GM15510 (cell line): ENCODE results near the gene GUCY1A1.
A peak's percentile ranks its signal among the peaks of the same experiment; 100 is the strongest.

ENCODE experiments used
- POLR2A ChIP-seq: IDR thresholded peaks from 3 replicates; pipeline ENCODE4 v1.6.1; 2011; ENCODE audit warnings: borderline replicate concordance; ENCODE audit not compliant: insufficient read length; ENCODE audit errors: extremely low read depth

The GUCY1A1 gene

DNA sequence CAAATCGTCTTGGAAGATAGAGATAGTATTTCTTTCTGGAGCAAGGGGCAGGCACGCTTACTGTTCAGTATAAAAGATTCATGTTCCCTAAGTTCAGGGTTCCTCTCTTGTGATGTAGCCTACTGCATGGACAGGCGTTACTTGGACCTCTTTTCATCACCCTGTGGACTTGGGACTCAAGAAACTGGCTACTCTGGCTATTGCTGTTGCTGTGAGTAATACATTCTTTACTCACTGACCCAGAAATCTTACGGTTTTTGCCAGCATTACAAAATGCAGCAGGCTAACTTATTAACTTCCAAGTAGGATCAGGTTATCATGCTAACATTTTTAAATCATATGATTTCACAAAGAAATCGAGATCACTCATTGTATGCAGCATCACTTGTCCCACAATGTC lies 79.3 kb downstream of the GUCY1A1 start:
- no peak for TF ChIP-seq POLR2A

DNA sequence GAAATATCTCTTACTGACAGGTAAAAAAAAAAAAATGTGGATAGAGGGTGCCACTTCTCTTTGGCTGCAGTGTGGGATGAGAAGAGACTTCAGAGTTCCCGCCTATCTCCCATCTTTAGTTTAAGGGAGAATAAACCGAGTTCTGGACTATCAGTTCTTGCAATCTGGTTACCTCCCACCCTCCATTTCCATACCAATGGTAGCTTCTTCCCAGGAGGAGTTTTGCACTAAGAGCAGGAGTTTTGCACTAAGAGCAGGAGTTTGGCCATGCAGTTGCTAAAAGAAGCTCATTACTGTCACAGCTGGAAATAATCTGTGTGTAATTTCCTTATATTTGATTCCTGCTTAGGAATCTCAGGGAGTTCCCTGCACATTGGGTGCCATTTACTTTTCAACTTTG lies 81.4 kb downstream of the GUCY1A1 start:
- no peak for TF ChIP-seq POLR2A

DNA sequence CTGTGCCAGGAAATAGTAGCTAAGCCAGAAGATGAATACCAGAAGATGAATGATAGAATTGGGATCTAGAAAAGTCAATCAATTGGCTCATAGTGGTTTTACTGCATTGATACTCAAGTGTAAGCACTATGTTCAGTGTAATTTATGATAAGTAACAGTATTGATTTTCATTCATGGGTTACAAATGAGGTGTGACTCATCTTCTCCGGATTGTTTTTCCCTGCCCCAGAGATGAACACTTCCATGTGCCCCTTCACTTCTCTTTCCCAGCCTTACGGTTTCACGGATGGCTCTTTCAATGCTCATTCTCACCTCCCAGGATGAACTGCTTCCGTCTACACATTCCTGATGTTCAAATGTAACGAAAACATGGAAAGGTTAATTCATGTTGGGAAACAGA lies 82.4 kb downstream of the GUCY1A1 start:
- TF ChIP-seq POLR2A: no peak

DNA sequence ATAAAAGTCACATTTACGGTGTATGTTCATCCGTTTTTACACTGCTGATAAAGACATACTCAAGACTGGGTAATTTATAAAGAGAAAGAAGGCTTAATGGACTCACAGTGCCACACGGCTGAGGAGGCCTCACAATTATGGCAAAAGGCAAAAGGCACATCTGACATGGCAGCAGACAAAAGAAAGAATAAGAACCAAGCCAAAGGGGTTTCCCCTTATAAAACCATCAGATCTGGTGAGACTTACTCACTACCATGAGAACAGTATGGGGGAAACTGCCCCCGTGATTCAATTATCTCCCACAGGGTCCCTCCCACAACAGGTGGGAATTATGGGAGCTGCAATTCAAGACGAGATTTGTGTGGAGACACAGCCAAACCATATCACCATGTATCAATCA lies 84.9 kb downstream of the GUCY1A1 start:
- no peak for TF ChIP-seq POLR2A

DNA sequence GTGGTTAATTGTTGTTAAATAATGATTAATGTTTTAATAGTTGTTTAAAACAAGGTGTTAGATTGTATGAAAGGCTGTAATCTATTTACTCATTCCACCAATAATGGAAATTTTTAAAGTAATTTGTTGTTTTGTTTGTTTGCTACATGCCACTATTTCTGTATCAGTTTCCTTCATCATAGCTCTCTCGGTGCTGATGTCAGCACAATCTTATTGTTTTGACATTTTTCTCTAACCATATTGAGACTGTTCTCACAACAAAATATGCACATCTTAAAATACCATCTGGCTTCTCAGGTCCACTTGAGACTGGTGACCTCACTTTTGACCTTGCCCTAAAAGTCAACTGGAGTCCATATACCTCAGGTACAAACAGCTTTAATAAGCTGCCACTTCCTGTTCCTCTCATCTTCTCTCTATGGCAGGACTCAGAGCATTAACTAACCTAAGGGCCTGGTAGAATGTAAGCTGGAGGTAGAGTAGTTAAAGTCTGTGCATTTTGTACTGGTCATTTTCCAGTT lies 91.2 kb downstream of the GUCY1A1 start:
- no peak for TF ChIP-seq POLR2A

DNA sequence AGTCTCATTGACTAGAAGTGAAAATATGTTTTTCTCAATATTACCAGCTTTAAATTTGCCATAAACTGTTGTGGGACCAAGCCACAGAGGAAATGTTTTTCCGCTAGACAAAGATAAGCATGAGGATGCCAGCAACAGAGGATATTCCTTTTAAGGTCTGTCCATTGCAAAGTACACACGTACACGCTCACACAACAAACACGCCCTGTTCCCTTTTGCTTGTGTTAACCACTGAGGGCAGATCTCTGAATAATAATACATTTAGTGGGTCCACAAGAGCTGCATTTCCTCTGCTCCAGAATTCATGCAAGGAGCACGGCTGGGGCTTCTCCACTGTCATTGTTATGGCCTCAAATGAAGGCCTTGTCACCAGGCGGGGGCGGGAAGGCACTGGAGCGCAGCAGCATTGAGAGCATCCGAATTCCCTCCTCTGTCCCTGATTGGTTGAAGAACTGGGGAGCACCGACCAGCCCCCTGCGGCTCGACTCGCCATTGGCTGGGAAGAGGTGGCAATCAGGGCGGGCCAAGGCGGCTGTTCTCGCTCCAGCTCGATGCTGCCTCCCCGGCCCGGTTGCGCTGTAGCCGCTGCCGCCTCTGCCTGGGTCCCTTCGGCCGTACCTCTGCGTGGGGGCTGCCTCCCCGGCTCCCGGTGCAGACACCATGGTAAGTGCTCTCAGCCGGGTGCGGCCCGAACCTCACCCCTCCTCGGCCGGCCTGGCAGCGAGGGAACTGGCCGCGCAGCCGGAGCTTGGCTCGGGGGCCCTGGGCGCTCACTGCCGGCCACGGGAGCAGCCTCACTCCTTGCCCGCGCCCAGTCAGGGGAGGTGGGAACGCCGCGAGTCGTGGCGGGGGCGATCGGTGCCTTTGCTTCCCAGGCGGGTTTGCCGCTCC lies 92.1 kb downstream of the GUCY1A1 start, which contains the start of gene GUCY1B1:
TSS of gene GUCY1B1 (plus strand) at position 541 of the 891 bp plus-strand sequence. CDS start at position 661, 120 bp downstream.
- peak; percentile 46 for TF ChIP-seq POLR2A

DNA sequence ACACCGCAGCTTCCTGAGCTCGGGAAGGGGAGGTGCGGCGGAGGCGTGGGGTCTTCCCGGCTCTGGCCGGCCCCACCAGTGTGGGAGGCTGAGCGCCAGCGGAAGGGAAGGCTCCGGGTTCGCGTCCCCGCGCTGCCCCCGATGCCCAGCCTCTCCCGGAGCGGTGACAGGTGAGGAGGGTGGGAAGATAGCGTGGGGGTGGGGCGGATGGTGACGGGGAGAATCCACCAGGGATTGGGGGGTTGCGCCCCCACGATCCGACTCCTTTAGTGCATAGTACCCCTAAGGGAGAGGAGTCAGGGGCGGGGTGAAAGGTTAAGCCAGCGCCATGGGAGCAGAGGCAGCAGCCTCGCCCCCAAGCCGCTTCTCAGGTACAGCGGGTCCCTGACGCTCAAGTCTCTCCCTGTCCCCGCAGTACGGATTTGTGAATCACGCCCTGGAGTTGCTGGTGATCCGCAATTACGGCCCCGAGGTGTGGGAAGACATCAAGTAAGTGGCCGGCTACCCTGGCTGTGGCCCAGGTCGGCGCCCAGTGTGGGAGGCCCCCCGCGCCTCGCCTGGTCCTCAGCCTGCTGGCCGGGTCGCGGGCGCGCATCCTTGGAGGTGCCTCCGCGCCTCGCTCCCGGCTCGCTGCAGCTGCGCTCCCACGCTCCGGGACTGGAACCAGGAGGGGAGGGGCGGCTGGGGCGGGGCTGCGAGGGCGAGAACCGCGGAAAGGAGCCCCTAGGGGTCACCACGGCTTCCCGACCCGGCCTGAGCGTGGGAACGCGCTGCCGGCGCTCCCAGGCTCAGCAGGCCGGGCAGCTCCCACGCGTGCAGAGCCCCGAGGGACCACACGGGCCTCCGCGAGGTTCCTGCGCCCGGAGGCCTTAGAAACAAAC lies 93.0 kb downstream of the GUCY1A1 start:
- no peak for TF ChIP-seq POLR2A

DNA sequence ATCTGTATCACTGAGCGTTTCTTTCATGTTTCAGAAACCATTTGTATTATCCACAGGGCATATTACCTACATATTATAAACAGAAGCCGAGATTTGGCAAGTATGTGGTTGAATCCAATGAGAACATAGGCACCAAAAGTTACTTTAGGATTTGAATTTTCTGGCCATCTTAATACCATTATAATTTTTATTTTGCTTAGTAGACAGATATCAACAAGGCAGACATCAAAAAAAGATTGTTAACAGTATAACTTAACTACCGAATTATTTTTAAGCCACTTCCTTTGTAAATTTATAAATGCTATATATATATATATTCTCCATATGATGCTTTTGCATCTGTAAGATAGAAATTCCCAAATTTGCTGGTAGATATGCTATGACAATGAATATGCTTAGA lies 94.4 kb downstream of the GUCY1A1 start:
- TF ChIP-seq POLR2A: no peak

DNA sequence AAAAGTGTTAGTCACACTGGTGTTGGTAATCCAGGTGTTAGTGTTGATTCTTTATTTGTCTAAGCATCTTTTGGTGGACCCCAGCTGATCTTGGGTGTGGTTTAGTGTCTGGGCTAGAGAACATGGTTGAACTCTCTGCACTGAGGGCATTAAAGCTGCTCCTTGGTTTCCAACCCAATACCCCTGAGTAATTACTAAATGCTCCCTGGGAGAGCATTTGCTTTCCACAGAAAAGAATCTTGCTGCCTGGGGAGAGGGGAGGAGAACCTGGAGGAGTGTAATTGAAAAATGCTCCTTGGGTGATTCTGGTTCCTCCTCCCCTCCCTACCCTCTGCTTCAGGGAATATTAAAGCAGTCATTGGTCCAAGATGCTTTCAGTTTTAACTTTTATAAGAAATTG lies 95.3 kb downstream of the GUCY1A1 start:
- TF ChIP-seq POLR2A: no peak

DNA sequence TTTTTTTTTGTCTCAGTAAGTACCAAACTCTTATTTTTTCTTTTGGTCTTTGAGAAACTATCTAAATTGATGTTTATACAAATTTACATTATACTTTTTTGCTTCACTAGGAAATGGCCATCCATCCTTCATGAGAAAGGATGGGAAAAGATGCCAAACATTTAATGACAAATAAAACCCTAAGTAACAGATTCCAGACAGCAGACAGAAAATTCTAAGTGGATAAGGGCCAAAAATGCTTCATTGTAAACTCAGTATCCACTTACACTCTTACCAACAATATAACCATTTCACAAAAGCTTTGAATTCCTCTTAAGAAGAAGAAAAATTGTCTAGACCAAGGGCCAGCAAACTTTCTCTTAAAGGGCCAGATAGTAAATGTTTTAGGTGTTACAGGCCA lies 95.7 kb downstream of the GUCY1A1 start:
- TF ChIP-seq POLR2A: no peak

DNA sequence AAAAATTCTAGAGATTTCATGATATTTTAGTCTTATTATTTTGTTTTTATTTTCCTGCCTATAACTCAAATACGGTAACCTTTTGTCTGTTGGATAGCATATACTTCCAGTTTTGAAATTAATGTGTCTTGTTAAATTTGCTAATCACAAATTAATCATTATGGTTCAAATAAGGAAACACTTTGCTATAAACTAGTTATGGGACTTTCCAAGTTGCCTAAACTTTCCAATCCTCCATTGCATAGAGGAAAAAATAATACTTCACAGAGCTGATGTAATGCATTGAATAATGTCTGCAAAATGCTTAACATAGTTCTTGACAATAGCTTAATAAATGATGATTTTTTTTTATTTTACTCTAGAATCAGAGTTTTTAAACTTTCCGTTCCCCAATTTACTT lies 96.9 kb downstream of the GUCY1A1 start:
- TF ChIP-seq POLR2A: no peak

DNA sequence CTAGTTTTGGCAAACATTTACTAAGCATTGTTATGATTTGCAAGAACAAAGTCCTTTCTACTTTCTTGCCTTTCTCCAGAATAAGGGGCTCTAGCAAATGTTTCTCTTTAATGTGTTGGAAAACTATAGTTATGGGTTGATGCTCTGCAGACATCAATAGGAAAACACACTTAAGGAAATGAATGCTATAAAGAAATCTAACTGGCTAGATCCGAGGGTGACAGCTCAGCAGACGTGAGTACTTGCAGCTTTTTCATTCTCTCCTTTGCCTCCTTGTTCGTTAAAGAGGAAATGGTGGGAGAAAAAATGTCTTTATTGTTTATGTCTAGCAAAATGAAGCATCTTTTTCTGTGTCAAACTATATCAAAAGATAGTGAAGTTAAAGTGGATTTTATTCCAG lies 98.5 kb downstream of the GUCY1A1 start:
- no peak for TF ChIP-seq POLR2A

DNA sequence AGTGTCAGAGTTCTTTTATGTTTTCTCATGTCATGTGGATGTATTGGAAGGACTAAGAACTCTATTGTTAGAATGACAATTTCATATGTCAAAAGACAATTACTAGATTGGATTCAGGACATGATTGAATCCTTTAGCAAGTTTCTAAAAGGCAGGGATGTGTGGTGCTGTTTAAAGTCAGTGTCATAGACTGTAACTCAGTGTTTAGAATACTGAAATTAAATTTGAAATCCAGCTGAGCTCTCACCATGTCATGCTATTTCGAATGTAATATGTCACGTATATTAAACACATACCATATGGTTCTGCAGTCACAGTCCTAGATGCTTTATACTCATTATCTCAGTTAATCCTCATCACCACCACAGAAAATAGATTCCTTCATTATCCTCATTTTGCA lies 100.0 kb downstream of the GUCY1A1 start:
- no peak for TF ChIP-seq POLR2A

DNA sequence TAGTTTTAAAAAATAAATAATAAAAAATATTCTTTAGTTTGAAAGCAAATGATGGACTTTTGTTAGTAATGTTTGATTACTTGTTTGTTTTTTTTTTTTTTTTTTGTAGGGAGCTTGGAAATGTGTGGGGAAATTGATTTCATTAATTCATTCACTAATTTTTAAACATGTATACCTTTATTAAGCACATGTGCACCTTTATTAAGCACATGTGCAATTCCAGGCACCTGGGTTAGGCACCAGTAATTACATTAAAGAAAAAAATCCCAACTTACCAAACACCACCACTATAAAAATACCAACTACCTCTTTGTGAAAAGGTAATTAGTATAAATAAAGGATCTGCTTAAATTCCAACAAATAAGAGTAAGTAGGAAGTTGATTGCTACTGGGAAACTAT lies 101.7 kb downstream of the GUCY1A1 start:
- TF ChIP-seq POLR2A: no peak

DNA sequence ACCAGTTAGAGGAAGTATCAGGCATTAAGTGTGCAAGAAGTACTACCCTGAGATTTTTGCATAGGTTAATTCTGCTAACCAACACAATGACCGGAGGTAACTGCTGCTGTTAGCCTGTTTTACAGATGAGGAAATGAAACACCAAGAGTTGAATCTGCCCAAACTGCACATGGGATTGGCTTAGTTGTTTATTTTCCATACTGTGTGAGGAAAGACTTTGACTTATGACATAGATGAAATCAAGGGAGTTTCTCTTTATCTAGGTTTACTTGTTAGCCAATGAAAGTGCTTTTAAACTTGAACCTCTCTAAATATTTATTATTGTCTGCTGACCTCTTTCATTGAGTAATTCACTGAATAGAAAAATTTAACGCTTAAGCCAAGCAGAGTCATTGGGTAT lies 102.4 kb downstream of the GUCY1A1 start:
- no peak for TF ChIP-seq POLR2A

DNA sequence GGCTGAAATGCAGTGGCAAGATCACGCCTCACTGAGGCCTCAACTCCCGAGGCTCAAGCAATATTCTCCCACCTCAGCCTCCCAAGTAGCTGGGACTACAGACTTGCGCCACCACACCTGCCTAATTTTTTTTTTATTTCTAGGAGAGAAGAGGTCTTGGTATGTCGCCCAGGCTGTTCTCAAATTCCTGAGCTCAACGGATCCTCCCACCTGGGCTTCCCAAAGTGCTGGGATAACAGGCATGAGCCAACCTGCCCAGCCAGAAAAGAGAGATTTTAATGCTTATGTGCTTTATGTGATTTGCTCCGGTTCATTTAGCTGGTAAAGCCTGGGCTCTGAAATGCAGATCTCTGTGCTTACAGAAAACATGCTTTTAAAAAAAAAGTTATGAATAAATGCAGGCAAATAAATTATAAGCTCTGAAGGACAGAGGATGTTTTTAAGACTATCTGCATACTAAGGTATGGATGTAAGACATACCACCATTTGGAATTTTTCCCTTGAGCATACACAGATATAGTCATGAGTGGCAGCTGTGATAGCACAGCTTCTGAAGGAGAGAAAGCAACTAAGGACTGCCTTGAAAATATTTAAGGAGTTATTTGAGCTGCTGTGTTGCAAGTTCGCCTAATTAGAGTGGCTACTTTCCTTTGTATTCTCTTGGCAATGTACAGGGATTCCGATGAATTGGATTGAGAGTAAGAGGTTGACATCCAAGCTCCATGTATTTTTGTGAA lies 106.0 kb downstream of the GUCY1A1 start:
- no peak for TF ChIP-seq POLR2A
